GM12878 (cell line): ENCODE data around the gene SLC39A13. TPM values are rescaled to one million over a fixed set of nuclear protein-coding genes. Genes with fewer than 3 reads are reported as not detected.
A peak's percentile ranks its signal among the peaks of the same experiment; 100 is the strongest.

Source experiments
- ATAC-seq: fragments of 200-7000 bp; cut with Tn5 transposase; 3 replicates; pipeline ENCODE4 v1.9.1; 2020; ENCODE audit warnings: mild to moderate bottlenecking, moderate library complexity
- BruUV-seq: library from RNA; stranded (reverse); fragments of 400-500 nt; replicated peaks from 2 replicates; lab custom pipeline; 2021; lab: Mats Ljungman, UMichigan
- CTCF ChIA-PET: fragments of 300-600 bp; sonication (Branson Sonifier 250); formaldehyde crosslinking; extraction: SDS; loops from one replicate; lab custom pipeline; 2021; ENCODE audit warnings: inconsistent platforms; lab: Yijun Ruan, JAX
- POLR2A ChIA-PET: fragments of 350-600 bp; formaldehyde crosslinking; extraction: SDS; loops from one replicate; lab custom pipeline; 2021; ENCODE audit warnings: inconsistent platforms; lab: Charles Lee
- RAD21 ChIA-PET: fragments of 300-600 bp; sonication (Branson Sonifier 250); formaldehyde crosslinking; loops from one replicate; lab custom pipeline; 2023; ENCODE audit warnings: antibody characterized with exemption; ENCODE audit not compliant: unreplicated experiment; lab: Charles Lee
- SMC1A ChIA-PET: fragments of 300-600 bp; sonication (Branson Sonifier 250); formaldehyde crosslinking; loops from one replicate; lab custom pipeline; 2023; ENCODE audit not compliant: unreplicated experiment, uncharacterized antibody; lab: Charles Lee
- DNase-seq: peaks from one replicate; pipeline ENCODE4 v3.0.0-alpha.2; 2011; ENCODE audit warnings: low read depth, low spot score
- FAIRE-seq: peaks from 3 replicates; lab custom pipeline; 2011; peaks lifted over from hg19 to GRCh38; lab: Jason Lieb, UNC
- H2AFZ ChIP-seq: 2 replicates; pipeline ENCODE4 v1.6.0; 2011; ENCODE audit warnings: low read depth, low read length, control low read depth; ENCODE audit not compliant: control insufficient read depth
- H3K27ac ChIP-seq: 2 replicates; pipeline ENCODE4 v1.5.1; 2011; ENCODE audit warnings: control low read depth; ENCODE audit not compliant: control insufficient read depth, insufficient read depth
- H3K27me3 ChIP-seq, 2 experiments: replicated peaks in 1 of 2; 2 replicates each; pipeline versions ENCODE4 v1.6.0 to v1.6.1; 2011; ENCODE audit warnings: low read length in 1 of 2; ENCODE audit not compliant: control insufficient read depth in 2 of 2, insufficient read depth in 2 of 2
- H3K36me3 ChIP-seq, 2 experiments: 2 replicates each; pipeline ENCODE4 v1.5.1; 2011; ENCODE audit warnings: low read length in 1 of 2; ENCODE audit not compliant: control insufficient read depth in 2 of 2, insufficient read depth in 2 of 2
- H3K4me1 ChIP-seq: 2 replicates; pipeline ENCODE4 v1.6.1; 2011; ENCODE audit warnings: mild to moderate bottlenecking, low read length, moderate library complexity, mixed read lengths; ENCODE audit not compliant: control insufficient read depth, insufficient read depth
- H3K4me2 ChIP-seq: 2 replicates; pipeline ENCODE4 v1.6.0; 2011; ENCODE audit warnings: control low read depth; ENCODE audit not compliant: control insufficient read depth, insufficient read depth
- H3K4me3 ChIP-seq: fragments of 200-600 bp; sonication (generic); 2 replicates; pipeline ENCODE4 v1.5.1; 2016
- H3K79me2 ChIP-seq: 2 replicates; pipeline ENCODE4 v1.6.0; 2011; ENCODE audit warnings: low read length; ENCODE audit not compliant: control insufficient read depth, insufficient read depth
- H3K9ac ChIP-seq: 2 replicates; pipeline ENCODE4 v1.8.0; 2011; ENCODE audit warnings: low read length, control low read depth, mixed read lengths; ENCODE audit not compliant: control insufficient read depth, insufficient read depth
- H3K9me3 ChIP-seq: replicated peaks from 3 replicates; pipeline ENCODE4 v1.5.1; 2011; ENCODE audit warnings: mild to moderate bottlenecking, low read length; ENCODE audit not compliant: control insufficient read depth, insufficient read depth
- H4K20me1 ChIP-seq: 2 replicates; pipeline ENCODE4 v1.6.0; 2011; ENCODE audit not compliant: control insufficient read depth, insufficient read depth
- BRCA1 ChIP-seq: IDR thresholded peaks from 2 replicates; pipeline ENCODE4 v1.6.1; 2011; ENCODE audit warnings: low read depth, low read length, improper control_type of control experiment
- DPF2 ChIP-seq: fragments of 450-650 bp; IDR thresholded peaks from 2 replicates; pipeline ENCODE4 v1.6.1; 2017; ENCODE audit warnings: mild to moderate bottlenecking
- EP300 ChIP-seq, 2 experiments: fragments of 150-350 bp in 1 of 2; IDR thresholded peaks; 2 replicates each; pipeline ENCODE4 v1.6.1; 2011 to 2012; ENCODE audit warnings: low read depth in 2 of 2, low read length in 2 of 2, borderline replicate concordance in 1 of 2, improper control_type of control experiment in 1 of 2, inconsistent platforms in 1 of 2; ENCODE audit not compliant: control insufficient read depth in 1 of 2
- IKZF1 ChIP-seq: fragments of 450-650 bp; conservative IDR thresholded peaks from 2 replicates; pipeline ENCODE4 v1.6.1; 2017; ENCODE audit warnings: antibody characterized with exemption, mild to moderate bottlenecking
- PRDM15 ChIP-seq: fragments of 450-650 bp; formaldehyde crosslinking; IDR thresholded peaks from 2 replicates; pipeline ENCODE4 v1.4.0; 2020; ENCODE audit warnings: mild to moderate bottlenecking, moderate library complexity
- SMARCA5 ChIP-seq: fragments of 450-650 bp; IDR thresholded peaks from 2 replicates; pipeline ENCODE4 v1.6.1; 2017; ENCODE audit warnings: mild to moderate bottlenecking
- ZNF217 ChIP-seq: fragments of 450-650 bp; IDR thresholded peaks from 2 replicates; pipeline ENCODE4 v1.6.1; 2017; ENCODE audit warnings: antibody characterized with exemption, mild to moderate bottlenecking
- WGBS: methylation state at CpG from one replicate; pipeline ENCODE4 v1.1.6; 2016; ENCODE audit warnings: low lambda C conversion rate; ENCODE audit not compliant: insufficient replicate concordance, insufficient coverage; ENCODE audit errors: missing lambda C conversion rate; 5-methylcytosine and 5-hydroxymethylcytosine counted together
- in situ Hi-C: fragments of 300-500 bp; cut with MboI; formaldehyde crosslinking; loops from 9 replicates; pipeline ENCODE4 v1.14.3; 2018; ENCODE audit warnings: mixed read lengths
- intact Hi-C: fragments of 100-400 bp; cut with micrococcal nuclease; formaldehyde crosslinking; loops from one replicate; pipeline ENCODE4 v1.14.2; 2022; ENCODE audit not compliant: unreplicated experiment
- polyA plus RNA-seq, 11 experiments: library from polyadenylated mRNA; depleted of rRNA in 4 of 11; unstranded in 6 of 11; stranded (reverse) in 5 of 11; fragments of >200 nt; fragmentation: Nextera tagmentation in 4 of 11; fragmentation: Illumina TruSeq in 1 of 11; extraction: Ambion mirVana in 4 of 11; extraction: Trizol in 1 of 11; gene quantifications; 1 replicate in 1 of 11; 2 replicates in 10 of 11; pipeline versions ENCODE4 v1.2.1 to v1.2.3, GENCODE V29; 2011 to 2016; ENCODE audit warnings: inconsistent platforms in 2 of 11, missing spikeins in 2 of 11, low read depth in 1 of 11
- total RNA-seq, 4 experiments: library from RNA; depleted of rRNA in 3 of 4; stranded (reverse); fragments of >200 nt in 3 of 4; fragmentation: Illumina TruSeq in 1 of 4; extraction: Trizol in 1 of 4; gene quantifications; 2 replicates each; pipeline versions ENCODE4 v1.2.1 to v1.2.3, GENCODE V29; 2013 to 2021
- TF ChIP-seq, protein P1 (sequence below): IDR thresholded peaks from 2 replicates; pipeline ENCODE4 v1.6.1; 2012; ENCODE audit warnings: low read depth, low read length, improper control_type of control experiment

The SLC39A13 gene
- total and polyA plus RNA-seq, 10 of the 15 experiments (the other 5 are each of a cell fraction or from before 2014, with no cell fraction given) = 0.23 to 19.8 (median 6.3) TPM

- FAIRE-seq (no peak), DNase-seq (no peak), ATAC-seq (no peak)
- intact Hi-C loops = no loop called here
- no TSS peak for BruUV-seq
- ChIA-PET SMC1A (no interaction called here), RAD21 (interaction anchor here (1.0 kb wide), 1 partner anchor 12 kb away, joined by 4 read pairs; no protein-coding TSS in a partner anchor), CTCF (interaction anchor here (1.6 to 3.4 kb wide), 2 partner anchors 11 to 22 kb away, joined by 5 to 40 read pairs; no protein-coding TSS in a partner anchor), POLR2A (interaction anchor here (0.6 to 8.5 kb wide), 2 partner anchors 12 to 16 kb away, joined by 5 to 94 read pairs; partner anchors contain the start of gene SPI1)
- Histone ChIP-seq H3K27me3 (no peaks in the 10 kb centered on the region), H3K4me2 (peak overlapping the region; percentile 72), H2AFZ (peak overlapping the region; percentile 83), H3K4me1 (peaks cover 55% of the 10 kb centered on the region), H3K79me2 (no peaks in the 10 kb centered on the region; the same call in 1 of the 2 replicates), H3K4me3 (peak overlapping the region; percentile 25; the same call in 1 of the 2 replicates), H3K9me3 (no peaks in the 10 kb centered on the region), H4K20me1 (no peaks in the 10 kb centered on the region), H3K9ac (peak overlapping the region; percentile 78), H3K36me3 (no peaks in the 10 kb centered on the region; a peak in 1 of 4 replicates), H3K27ac (peak overlapping the region; percentile 93)
- TF ChIP-seq ZNF217 (no peak), BRCA1 (no peak), IKZF1 (no peak), PRDM15 (CRISPR knock-in tag) (no peak), EP300 (IDR thresholded peaks at IDR 0.05; ENCODE audit: borderline replicate concordance in 1 of 2, control insufficient read depth in 1 of 2, low read depth in 2 of 2, low read length in 2 of 2) (no peak), DPF2 (no peak), SMARCA5 (0 out of 2 replicates have a peak, but pooled peaks have one; percentile 4)
- TF ChIP-seq, protein P1, sequence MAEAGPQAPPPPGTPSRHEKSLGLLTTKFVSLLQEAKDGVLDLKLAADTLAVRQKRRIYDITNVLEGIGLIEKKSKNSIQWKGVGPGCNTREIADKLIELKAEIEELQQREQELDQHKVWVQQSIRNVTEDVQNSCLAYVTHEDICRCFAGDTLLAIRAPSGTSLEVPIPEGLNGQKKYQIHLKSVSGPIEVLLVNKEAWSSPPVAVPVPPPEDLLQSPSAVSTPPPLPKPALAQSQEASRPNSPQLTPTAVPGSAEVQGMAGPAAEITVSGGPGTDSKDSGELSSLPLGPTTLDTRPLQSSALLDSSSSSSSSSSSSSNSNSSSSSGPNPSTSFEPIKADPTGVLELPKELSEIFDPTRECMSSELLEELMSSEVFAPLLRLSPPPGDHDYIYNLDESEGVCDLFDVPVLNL = no peak
- in situ Hi-C loops = no loop called here
- WGBS = 41% methylated on average over 22 of the region's 25 CpGs
Observed at GRCh38 chr11:47395223-47396048, 13.0 kb upstream of the SLC39A13 start.
